T47D (cell line): ENCODE measurements around the gene PHF2.

Source experiments
- DNase-seq, 2 experiments: peaks; one replicate each; pipeline versions ENCODE4 v3.0.0 to v3.0.0-alpha.2; 2011 to 2012; ENCODE audit warnings: low read depth in 1 of 2, low spot score in 1 of 2
- JUND ChIP-seq: IDR thresholded peaks from 2 replicates; pipeline ENCODE4 v1.6.1; 2012; ENCODE audit warnings: low read depth
- in situ Hi-C: cut with HindIII; loops from 2 replicates; pipeline ENCODE4 v1.10.0; 2016; ENCODE audit warnings: low sequenced_read_pairs, low pct_unique_long_range_greater_than_20kb

Gene PHF2

GRCh38 chr9:93637886-93638285, 61.5 kb downstream of the PHF2 start:
- no peak for TF ChIP-seq JUND
- in situ Hi-C loops: no loop called here
- DNase-seq: no peak

GRCh38 chr9:93640027-93640426, 63.6 kb downstream of the PHF2 start:
- DNase-seq: no peak
- in situ Hi-C loops: no loop called here
- no peak for TF ChIP-seq JUND

GRCh38 chr9:93642961-93643360, 66.6 kb downstream of the PHF2 start:
- no peak for TF ChIP-seq JUND
- DNase-seq: peak in 1 of 2 experiments; percentile 10
- in situ Hi-C loops: no loop called here

GRCh38 chr9:93644397-93645088, 68.2 kb downstream of the PHF2 start:
- DNase-seq: no peak
- in situ Hi-C loops: no loop called here
- TF ChIP-seq JUND: no peak

- no peak for DNase-seq
- no peak for TF ChIP-seq JUND
- in situ Hi-C loops: no loop called here
Observed at GRCh38 chr9:93645149-93645889, 68.9 kb downstream of the PHF2 start.

- no peak for TF ChIP-seq JUND
- in situ Hi-C loops: no loop called here
- DNase-seq: no peak
Observed at GRCh38 chr9:93645921-93646639, 69.7 kb downstream of the PHF2 start.

GRCh38 chr9:93646640-93647178, 70.3 kb downstream of the PHF2 start:
- no peak for DNase-seq
- in situ Hi-C loops: no loop called here
- TF ChIP-seq JUND: no peak

- in situ Hi-C loops: no loop called here
- no peak for DNase-seq
- TF ChIP-seq JUND: no peak
Observed at GRCh38 chr9:93648181-93648580, 71.8 kb downstream of the PHF2 start.

GRCh38 chr9:93648836-93649235, 72.5 kb downstream of the PHF2 start:
- in situ Hi-C loops: no loop called here
- no peak for TF ChIP-seq JUND
- no peak for DNase-seq

GRCh38 chr9:93649610-93650261, 73.4 kb downstream of the PHF2 start:
- DNase-seq: no peak
- in situ Hi-C loops: no loop called here
- TF ChIP-seq JUND: no peak

GRCh38 chr9:93650448-93650847, 74.1 kb downstream of the PHF2 start:
- no peak for TF ChIP-seq JUND
- no peak for DNase-seq
- in situ Hi-C loops: no loop called here

GRCh38 chr9:93651521-93651950, 75.2 kb downstream of the PHF2 start:
- in situ Hi-C loops: no loop called here
- DNase-seq: no peak
- TF ChIP-seq JUND: no peak
